ENCODE measurements around the gene IFIT5.

The IFIT5 gene

DNA sequence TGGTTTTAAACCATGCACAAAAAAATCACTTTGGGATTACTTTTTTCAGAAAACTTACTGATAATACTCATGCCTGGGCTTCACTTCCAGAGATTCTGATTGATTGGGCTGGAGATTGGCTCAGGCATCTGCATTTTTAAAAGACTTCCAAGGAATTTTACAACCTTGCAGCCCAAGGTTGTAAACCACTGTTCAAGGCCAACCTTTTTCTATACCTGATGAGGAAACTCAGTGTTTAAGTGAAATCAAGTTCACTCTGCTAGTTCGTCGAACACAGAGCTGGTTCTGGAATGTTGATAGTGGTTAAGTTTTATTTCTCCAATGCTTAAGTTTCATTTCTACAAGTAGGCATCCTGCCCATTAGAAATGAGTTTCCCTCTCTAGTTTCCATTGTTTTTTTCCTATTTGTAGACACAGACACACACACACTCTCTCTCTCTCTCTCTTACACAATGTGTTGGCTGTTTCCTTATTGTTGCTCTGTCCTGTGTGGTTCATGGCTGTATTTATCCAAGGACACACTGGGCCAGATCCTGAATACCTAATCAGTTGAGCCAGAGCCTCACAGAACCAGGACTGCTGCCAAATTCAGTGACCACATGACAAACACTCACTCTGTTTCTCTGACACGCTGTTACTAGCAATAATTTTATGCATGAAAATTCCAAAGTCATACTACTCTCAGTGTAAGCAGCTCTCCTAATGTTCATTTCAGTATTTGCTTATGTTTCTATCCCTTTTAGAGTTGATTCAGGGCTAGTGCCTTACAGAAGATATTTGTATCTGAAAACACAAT, 40.3 kb upstream of the IFIT5 start:
- no peaks in the 10 kb centered on the region for H3K79me2 ChIP-seq (ENCODE audit: control insufficient read depth, low read length)
- H3K4me1 ChIP-seq (ENCODE audit: control insufficient read depth, low read length), result no peaks in the 10 kb centered on the region
- H3K4me3 ChIP-seq (ENCODE audit: low read length), result no peak overlapping the region
- no peaks in the 10 kb centered on the region for H4K20me1 ChIP-seq (ENCODE audit: control insufficient read depth, insufficient read depth, low read depth, low read length)
- no peak overlapping the region for H3K27ac ChIP-seq (ENCODE audit: low read depth, low read length)
- no peaks in the 10 kb centered on the region for H3K36me3 ChIP-seq (ENCODE audit: control insufficient read depth, low read length)
- no peaks in the 10 kb centered on the region for H3K9me2 ChIP-seq (replicated peaks; ENCODE audit: control insufficient read depth, low read length)
- no peaks in the 10 kb centered on the region for H3K27me3 ChIP-seq (ENCODE audit: control insufficient read depth, low read length)
- H3F3A ChIP-seq (ENCODE audit: control insufficient read depth, insufficient read depth), result no peaks in the 10 kb centered on the region
- H3K9me3 ChIP-seq (ENCODE audit: control insufficient read depth, insufficient read depth, low read length), result no peaks in the 10 kb centered on the region
- no peak overlapping the region for H3K4me2 ChIP-seq (ENCODE audit: low read length)
- TF ChIP-seq EZH2phosphoT487 (IDR thresholded peaks at IDR 0.05; ENCODE audit: borderline replicate concordance, low read length), result no peak
- TF ChIP-seq, protein P1, sequence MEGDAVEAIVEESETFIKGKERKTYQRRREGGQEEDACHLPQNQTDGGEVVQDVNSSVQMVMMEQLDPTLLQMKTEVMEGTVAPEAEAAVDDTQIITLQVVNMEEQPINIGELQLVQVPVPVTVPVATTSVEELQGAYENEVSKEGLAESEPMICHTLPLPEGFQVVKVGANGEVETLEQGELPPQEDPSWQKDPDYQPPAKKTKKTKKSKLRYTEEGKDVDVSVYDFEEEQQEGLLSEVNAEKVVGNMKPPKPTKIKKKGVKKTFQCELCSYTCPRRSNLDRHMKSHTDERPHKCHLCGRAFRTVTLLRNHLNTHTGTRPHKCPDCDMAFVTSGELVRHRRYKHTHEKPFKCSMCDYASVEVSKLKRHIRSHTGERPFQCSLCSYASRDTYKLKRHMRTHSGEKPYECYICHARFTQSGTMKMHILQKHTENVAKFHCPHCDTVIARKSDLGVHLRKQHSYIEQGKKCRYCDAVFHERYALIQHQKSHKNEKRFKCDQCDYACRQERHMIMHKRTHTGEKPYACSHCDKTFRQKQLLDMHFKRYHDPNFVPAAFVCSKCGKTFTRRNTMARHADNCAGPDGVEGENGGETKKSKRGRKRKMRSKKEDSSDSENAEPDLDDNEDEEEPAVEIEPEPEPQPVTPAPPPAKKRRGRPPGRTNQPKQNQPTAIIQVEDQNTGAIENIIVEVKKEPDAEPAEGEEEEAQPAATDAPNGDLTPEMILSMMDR (IDR thresholded peaks at IDR 0.05; ENCODE audit: low read depth, low read length, poor library complexity, severe bottlenecking), result no peak

DNA sequence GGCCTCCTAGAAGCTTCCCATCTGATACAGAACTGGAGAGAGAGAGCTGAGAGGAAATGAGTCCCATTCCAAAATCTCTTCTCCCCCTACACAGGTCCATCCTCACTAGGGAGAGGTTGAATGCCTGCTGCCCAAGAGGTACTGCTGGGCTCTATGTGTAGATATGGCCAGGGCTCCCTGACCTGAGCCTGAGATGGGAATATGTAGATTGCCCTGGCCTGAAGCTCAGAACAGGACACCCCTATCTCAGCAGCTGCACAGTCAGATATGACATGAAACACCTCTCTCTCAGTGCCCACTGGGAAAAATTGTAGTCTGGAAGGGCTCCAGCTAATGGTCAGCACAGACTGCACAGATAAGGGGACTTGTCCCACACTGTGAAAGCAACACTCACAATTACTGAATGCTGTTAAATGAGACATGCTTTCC, 39.6 kb upstream of the IFIT5 start:
- Histone ChIP-seq H4K20me1 (ENCODE audit: control insufficient read depth, insufficient read depth, low read depth, low read length) (no peaks in the 10 kb centered on the region), H3K79me2 (ENCODE audit: control insufficient read depth, low read length) (no peaks in the 10 kb centered on the region), H3K36me3 (ENCODE audit: control insufficient read depth, low read length) (no peaks in the 10 kb centered on the region), H3K4me2 (ENCODE audit: low read length) (no peak overlapping the region), H3K4me1 (ENCODE audit: control insufficient read depth, low read length) (no peaks in the 10 kb centered on the region), H3K9me3 (ENCODE audit: control insufficient read depth, insufficient read depth, low read length) (no peaks in the 10 kb centered on the region), H3K9me2 (replicated peaks; ENCODE audit: control insufficient read depth, low read length) (no peaks in the 10 kb centered on the region), H3K27ac (ENCODE audit: low read depth, low read length) (no peak overlapping the region), H3K27me3 (ENCODE audit: control insufficient read depth, low read length) (no peaks in the 10 kb centered on the region), H3F3A (ENCODE audit: control insufficient read depth, insufficient read depth) (no peaks in the 10 kb centered on the region), H3K4me3 (ENCODE audit: low read length) (no peak overlapping the region)
- no peak for TF ChIP-seq EZH2phosphoT487 (IDR thresholded peaks at IDR 0.05; ENCODE audit: borderline replicate concordance, low read length)
- TF ChIP-seq, protein P1 (IDR thresholded peaks at IDR 0.05; ENCODE audit: low read depth, low read length, poor library complexity, severe bottlenecking), result no peak

DNA sequence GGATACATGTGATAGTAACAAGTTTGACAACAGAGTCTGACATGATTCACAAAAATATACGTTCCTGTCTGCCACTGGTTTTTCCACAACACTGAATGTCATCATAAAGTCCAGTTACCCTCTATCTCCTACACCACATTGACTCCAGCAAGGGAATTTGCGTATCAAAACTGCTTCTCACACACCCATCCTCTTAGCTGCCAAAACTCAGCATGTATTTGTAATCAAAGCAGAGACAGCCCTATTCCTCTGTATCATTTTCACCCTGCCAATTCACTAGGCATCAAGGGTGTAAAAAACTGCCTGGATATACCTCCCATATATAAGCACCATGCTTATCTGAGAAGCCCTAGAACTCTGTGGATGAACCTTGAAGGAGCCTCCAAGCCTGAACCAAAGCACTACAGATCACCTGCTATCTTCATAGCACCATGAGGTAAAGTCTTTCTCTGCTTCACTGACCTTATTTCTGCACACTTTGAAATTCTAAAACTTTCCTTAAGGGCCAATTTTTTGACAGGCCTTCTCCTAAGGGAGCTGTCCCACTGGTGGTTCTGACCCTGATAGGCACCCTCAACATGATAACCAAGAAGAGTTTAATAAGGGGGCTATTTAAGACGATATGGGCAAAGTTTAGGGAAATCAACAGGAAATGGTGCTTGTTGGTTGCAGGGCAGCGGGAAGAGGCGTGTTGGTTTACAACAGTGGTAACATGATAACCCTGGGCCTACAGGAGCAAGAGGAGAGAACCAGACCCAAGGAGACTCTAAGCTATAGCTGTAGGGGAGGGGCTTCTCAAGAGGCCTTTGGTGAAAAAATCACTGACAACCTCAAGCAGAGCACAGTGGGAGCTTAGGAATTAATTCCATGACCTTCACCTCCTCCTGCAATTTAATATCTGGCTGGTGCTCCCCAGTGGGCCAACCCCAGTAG, 36.4 kb upstream of the IFIT5 start, which contains the start of gene IFIT1B:
Gene IFIT1B (plus strand): TSS at position 352 of the 933 bp plus-strand sequence. CDS start 80 bp downstream, at position 432.
- TF ChIP-seq, protein P1 (IDR thresholded peaks at IDR 0.05; ENCODE audit: low read depth, low read length, poor library complexity, severe bottlenecking), result no peak
- no peak for TF ChIP-seq EZH2phosphoT487 (IDR thresholded peaks at IDR 0.05; ENCODE audit: borderline replicate concordance, low read length)
- H3K4me2 ChIP-seq (ENCODE audit: low read length), result no peak within 1 kb of the TSS
- no peak within 1 kb of the TSS for H3K4me3 ChIP-seq (ENCODE audit: low read length)
- no peaks in the 10 kb centered on the region for H3K9me3 ChIP-seq (ENCODE audit: control insufficient read depth, insufficient read depth, low read length)
- no peaks in the 10 kb centered on the region for H3K9me2 ChIP-seq (replicated peaks; ENCODE audit: control insufficient read depth, low read length)
- H4K20me1 ChIP-seq (ENCODE audit: control insufficient read depth, insufficient read depth, low read depth, low read length), result no peaks in the 10 kb centered on the region
- no peaks in the 10 kb centered on the region for H3K4me1 ChIP-seq (ENCODE audit: control insufficient read depth, low read length)
- H3K79me2 ChIP-seq (ENCODE audit: control insufficient read depth, low read length), result no peaks in the 10 kb centered on the region
- no peaks in the 10 kb centered on the region for H3K36me3 ChIP-seq (ENCODE audit: control insufficient read depth, low read length)
- H3K27ac ChIP-seq (ENCODE audit: low read depth, low read length), result no peak within 1 kb of the TSS
- no peaks in the 10 kb centered on the region for H3K27me3 ChIP-seq (ENCODE audit: control insufficient read depth, low read length)
- no peaks in the 10 kb centered on the region for H3F3A ChIP-seq (ENCODE audit: control insufficient read depth, insufficient read depth)

Data from DOHH2 (cell line).